GF-D8 (cell line): ENCODE data around the gene CEP85.

Experiments used
- DNase-seq: peaks from one replicate; lab custom pipeline; 2025; lab: John Stamatoyannopoulos, UW

CEP85 gene

DNA sequence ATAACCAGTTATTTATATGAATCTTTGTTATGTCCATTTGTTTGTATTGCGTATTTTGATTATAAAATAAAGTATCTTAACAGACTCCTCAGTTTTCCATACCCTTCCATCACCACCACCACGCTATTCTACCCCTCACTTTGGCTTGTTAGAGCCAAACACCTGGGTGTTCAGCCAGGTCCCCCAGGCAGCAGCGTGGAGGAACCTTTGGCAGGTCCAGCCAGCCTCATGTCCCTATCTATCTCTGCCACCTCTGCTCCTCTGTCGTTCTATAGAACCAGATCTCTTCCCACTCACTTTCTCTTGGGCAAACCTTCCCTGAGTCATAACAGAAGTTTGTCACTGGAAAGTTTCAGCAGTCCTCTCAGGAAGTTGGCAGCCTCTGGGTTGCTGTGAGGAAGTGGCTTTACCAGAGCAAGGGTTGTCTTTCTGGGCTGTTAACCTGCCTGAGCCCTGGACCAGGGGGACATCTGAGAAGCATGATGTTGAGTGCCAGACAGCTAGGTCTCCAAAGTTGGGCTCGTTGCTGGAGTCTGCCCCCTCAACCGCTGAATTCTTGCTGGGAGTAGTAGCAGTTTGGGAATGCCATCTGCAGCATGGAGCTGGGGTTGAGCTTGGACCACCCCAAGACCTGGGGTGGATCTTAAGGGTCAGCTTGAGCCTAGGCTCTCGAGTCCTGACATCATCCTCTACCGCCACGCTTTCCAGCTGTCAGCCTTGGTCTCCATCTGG, 44.9 kb downstream of the CEP85 start:
- DNase-seq: peak; percentile 79

DNA sequence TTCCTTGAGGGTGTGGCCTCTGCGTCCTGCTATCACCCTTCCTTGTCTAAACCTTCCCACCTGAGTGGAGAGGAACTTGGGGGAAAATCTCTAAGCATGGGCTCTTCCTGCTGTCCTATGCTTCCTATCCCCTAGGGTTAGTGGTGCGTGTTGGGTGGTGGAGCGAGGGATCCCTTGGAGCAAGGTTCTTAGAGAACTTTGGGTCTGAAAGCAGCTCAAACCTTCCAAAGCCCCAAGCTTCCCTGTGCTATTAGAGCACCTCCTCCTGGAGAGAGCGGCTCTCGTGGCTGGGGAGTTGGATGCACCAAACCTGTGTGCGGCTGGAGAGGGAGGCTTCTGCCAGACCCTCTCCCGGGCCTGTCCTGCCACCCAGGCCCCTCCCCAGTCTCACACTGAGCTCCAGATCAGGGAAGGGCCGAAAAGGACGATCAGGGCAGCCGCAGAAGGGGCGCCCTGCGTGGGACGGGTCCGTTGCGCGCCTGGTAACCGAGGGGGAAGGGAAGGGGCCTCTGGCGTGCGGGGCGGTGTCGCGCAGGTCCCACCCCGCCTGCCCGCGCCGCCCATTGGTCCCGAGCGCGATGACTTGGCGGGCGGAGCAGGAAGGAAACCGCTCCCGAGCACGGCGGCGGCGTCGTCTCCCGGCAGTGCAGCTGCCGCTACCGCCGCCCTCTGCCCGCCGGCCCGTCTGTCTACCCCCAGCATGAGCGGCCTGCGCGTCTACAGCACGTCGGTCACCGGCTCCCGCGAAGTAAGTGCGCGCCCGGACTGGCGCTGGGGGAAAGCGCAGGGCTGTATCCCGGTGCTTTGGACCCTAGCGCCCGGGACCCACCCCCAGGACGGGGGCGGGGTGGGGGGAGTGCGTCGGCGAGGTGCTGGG, 45.7 kb downstream of the CEP85 start, which contains the start of gene SH3BGRL3:
SH3BGRL3 (plus strand) TSS at position 631 of the 877 bp plus-strand sequence; CDS start at position 701, 70 bp downstream.
- DNase-seq: peak; percentile 69

DNA sequence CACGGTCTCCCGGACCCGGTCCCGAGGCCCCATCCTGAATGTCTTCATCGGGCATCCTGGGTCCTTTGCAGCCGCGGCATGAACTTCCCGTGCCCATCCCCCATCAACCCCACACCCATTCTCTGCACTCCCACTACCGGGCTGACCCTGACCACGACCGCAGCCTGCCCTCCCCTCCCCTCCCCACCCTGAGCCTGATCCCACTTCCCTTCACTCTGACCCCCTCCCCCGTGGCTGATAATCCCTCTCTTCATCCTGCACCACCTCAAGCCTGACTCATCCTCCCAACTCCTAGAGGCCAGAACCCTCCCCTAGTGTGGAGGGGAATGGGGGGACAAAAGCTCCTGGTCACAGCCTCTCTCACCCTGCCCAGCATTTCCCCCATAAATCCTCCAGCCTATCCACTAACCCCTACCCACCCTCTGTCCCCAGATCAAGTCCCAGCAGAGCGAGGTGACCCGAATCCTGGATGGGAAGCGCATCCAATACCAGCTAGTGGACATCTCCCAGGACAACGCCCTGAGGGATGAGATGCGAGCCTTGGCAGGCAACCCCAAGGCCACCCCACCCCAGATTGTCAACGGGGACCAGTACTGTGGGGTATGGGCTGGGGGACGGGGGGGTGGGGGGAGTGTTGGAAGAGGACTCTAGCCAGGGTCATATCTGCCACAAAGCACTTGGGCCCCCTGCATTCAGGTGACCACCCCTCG, 46.5 kb downstream of the CEP85 start:
- no peak for DNase-seq

- DNase-seq: no peak
Measured at GRCh38 chr1:26281091-26281958, 47.3 kb downstream of the CEP85 start.

- peak; percentile 22 for DNase-seq
Measured at GRCh38 chr1:26281971-26282370, 48.0 kb downstream of the CEP85 start.

DNA sequence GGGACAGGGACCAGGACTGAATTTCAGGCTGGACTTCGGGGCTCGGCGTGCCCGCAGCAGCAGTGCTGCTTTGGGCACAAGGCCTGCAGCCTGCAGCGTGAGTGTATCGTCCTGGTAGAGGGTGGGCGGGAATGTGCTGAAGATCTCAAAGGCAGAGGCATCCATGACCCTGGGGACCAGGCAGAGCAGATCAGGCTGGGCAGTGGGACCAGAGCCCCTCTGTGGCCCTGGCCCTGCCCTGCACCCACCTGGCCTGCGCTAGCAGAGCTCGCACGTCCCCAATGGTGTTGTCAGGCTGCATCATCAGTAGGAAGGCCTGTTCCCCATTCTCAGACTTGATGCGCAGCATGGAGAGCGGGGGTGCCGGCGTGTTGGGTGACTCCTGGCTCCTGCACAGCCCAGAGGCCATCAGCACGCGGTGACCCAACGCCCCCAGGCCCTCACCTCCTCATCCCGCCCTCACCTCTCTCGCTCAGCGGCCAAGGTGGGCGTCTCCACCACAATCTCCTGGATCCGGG, 48.5 kb downstream of the CEP85 start:
- no peak for DNase-seq

- no peak for DNase-seq
Measured at GRCh38 chr1:26283279-26283853, 49.4 kb downstream of the CEP85 start.

GRCh38 chr1:26283871-26284596, 50.0 kb downstream of the CEP85 start:
- no peak for DNase-seq

GRCh38 chr1:26284597-26285347, 50.8 kb downstream of the CEP85 start:
- peak; percentile 93 for DNase-seq

GRCh38 chr1:26285366-26286063, 51.5 kb downstream of the CEP85 start:
- no peak for DNase-seq

DNA sequence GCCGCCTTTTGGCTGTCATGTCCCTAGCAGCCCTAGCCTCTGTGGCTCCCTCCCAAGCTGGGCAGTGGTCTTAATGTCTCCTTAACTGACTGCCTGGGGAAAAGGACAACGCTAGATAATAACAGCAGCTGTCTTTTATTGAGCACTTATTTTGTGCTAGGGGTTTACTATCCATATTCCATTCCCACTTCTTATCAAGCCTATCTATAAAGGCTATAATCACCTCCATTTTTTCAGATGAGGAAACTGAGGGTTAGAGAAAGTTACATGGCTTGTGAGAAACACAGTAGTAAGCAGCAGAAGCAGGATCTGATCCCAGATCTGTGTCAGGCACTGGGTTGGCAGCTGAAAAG, 52.0 kb downstream of the CEP85 start:
- no peak for DNase-seq

DNA sequence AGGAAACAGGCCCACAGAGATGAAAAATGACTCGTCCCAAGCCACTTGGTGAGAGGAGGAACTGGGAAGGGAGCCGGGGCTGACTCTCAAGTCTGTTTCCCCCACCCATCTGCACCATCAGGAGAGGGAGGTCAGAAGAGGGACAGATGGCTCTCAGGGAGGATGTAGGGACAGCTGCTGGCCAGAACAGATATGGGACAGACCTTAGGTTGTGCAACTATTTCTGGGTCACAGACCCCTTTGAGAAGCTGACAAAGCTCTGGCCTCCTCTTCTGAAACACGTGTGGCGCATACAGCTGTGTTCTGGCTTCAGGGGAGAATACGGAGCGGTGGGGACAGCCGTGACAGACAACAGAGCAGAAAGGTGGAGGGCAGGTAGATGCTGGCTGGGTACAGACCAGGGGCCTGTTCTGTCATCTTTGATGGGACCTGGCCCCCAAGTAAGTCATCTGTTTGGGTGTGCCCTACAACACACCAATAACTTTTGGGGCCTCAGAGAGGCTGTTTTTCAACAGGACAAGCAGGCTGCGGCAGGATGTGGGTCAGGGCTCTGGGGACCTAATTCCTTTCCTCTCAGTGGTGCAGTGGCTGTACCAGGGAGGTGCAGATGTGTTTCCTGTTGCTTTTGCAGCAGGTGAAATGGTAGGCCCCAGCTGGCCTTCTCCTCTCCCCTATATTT, 53.2 kb downstream of the CEP85 start:
- DNase-seq: peak; percentile 94

- no peak for DNase-seq
Measured at GRCh38 chr1:26287811-26288210, 53.8 kb downstream of the CEP85 start.

DNA sequence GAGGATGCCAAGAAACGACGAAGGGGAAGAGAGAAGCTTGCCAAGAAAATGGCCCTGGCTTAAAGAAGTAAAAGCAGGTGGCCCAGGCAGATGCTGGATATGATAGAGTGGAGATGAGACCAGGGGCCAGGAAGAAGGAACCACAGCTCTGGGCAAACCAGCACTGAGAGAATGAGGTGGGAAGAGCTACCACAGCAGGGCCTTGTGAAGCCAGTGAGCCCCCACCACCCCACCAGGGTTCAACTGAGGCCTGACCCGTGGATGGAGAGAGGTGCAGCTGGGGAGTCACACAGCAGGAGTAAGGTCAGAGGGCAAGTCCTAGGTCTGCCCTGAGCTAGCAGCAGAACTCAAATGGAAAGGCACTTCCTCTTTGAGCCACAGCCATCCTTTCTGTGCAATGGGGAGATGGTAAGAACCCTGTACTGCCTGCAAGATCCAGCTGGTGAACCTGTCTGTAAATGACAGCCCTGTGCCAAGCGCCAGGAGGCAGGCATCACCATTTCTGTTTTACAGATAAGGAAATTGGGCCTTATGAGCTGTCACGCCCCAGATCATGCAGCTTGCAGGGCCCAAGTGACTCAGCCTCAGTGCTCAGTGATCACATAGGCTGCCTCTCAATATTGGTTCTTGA, 54.4 kb downstream of the CEP85 start:
- peak; percentile 94 for DNase-seq

DNA sequence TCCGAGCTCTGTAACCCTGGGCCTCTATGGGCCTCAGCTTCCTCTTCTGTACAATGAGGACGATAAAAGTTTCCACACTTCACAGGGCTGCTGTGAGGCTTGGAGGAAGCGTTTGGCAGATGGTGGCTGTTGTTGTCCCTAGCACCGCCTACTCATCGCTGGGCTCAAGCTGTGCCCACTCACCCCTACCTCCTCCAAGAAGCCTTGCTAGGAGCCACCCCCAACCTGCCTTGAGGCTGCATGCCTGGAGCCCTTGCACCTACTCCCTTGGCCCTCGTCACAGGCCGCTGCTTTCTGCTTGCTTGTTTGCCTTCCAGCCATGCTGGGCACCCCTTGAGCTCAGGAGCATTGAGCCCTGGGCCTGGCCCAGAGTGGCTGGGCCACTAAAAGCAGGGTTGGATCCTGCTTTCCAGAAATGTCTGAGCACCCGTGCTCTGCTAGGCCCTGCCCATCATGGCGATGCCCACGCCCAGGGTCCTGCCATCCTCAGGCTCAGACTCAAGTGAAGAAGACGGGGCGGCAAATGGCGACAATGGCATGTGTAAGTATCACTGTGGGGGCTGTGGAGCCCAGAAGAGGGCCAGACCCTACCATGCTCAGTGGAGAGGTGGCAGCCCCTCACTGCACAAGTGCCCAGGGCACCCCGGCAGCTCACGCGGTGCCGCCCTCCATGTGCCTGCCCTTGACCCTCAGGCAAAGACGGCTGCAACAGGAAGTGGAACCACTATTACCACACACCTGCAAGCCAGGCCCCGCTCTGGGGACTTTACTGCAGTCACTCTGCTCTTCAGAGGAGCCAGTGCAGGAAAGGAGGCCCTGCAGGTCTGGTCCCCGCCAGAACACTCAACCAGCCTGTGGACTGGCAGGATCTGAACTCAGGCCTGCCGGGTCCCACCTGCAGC, 55.4 kb downstream of the CEP85 start:
- DNase-seq: peak; percentile 98

- peak; percentile 42 for DNase-seq
Measured at GRCh38 chr1:26290122-26290881, 56.3 kb downstream of the CEP85 start.
